Activated CD4-positive, CD25-positive, alpha-beta regulatory T cell treated with anti-CD3 and anti-CD28 coated beads, Interleukin-2, amount 50 U/mL, for 16 hours (primary cell): Measurements from ENCODE around the gene PDGFB.

Experiments
- DNase-seq: peaks from one replicate; pipeline ENCODE4 v3.0.0-alpha.2; 2020; ENCODE audit warnings: low read depth, low spot score

The PDGFB gene

GRCh38 chr22:39207141-39208012 lies 37.4 kb downstream of the PDGFB start:
- DNase-seq, result no peak

- no peak for DNase-seq
These were observed 38.3 kb downstream of the PDGFB start for GRCh38 chr22:39206491-39206890.

- no peak for DNase-seq
These were observed 39.3 kb downstream of the PDGFB start for GRCh38 chr22:39205344-39206021.

GRCh38 chr22:39204216-39204615 lies 40.6 kb downstream of the PDGFB start:
- DNase-seq, result no peak

- DNase-seq, result no peak
These were observed 47.2 kb downstream of the PDGFB start for GRCh38 chr22:39197578-39197977.

- DNase-seq, result no peak
These were observed 50.7 kb downstream of the PDGFB start for GRCh38 chr22:39194098-39194497.

- DNase-seq, result no peak
These were observed 56.0 kb downstream of the PDGFB start for GRCh38 chr22:39188809-39189208.

- no peak for DNase-seq
These were observed 59.2 kb downstream of the PDGFB start for GRCh38 chr22:39185601-39186012.

GRCh38 chr22:39184586-39185577 lies 59.9 kb downstream of the PDGFB start:
- DNase-seq, result no peak

GRCh38 chr22:39183991-39184585 lies 60.7 kb downstream of the PDGFB start:
- no peak for DNase-seq

- no peak for DNase-seq
These were observed 62.2 kb downstream of the PDGFB start for GRCh38 chr22:39182478-39183030.

GRCh38 chr22:39181778-39182177 lies 63.0 kb downstream of the PDGFB start:
- DNase-seq, result no peak

GRCh38 chr22:39181356-39181755 lies 63.4 kb downstream of the PDGFB start:
- no peak for DNase-seq

- DNase-seq, result no peak
These were observed 64.9 kb downstream of the PDGFB start for GRCh38 chr22:39179841-39180335.

GRCh38 chr22:39179401-39179827 lies 65.4 kb downstream of the PDGFB start:
- DNase-seq, result no peak

GRCh38 chr22:39178206-39179111 lies 66.3 kb downstream of the PDGFB start:
- no peak for DNase-seq

GRCh38 chr22:39177791-39178190 lies 67.0 kb downstream of the PDGFB start:
- no peak for DNase-seq

GRCh38 chr22:39177456-39177775 lies 67.4 kb downstream of the PDGFB start:
- no peak for DNase-seq

- DNase-seq, result no peak
These were observed 67.9 kb downstream of the PDGFB start for GRCh38 chr22:39176714-39177455.
